ENCODE results near the gene KLHL33. TPM values are rescaled to one million over a fixed set of nuclear protein-coding genes. Genes with fewer than 3 reads are reported as not detected.

The KLHL33 gene
- total and polyA plus RNA-seq, 11 donors: 0.07 to 1.00 (median 0.58) TPM

DNA sequence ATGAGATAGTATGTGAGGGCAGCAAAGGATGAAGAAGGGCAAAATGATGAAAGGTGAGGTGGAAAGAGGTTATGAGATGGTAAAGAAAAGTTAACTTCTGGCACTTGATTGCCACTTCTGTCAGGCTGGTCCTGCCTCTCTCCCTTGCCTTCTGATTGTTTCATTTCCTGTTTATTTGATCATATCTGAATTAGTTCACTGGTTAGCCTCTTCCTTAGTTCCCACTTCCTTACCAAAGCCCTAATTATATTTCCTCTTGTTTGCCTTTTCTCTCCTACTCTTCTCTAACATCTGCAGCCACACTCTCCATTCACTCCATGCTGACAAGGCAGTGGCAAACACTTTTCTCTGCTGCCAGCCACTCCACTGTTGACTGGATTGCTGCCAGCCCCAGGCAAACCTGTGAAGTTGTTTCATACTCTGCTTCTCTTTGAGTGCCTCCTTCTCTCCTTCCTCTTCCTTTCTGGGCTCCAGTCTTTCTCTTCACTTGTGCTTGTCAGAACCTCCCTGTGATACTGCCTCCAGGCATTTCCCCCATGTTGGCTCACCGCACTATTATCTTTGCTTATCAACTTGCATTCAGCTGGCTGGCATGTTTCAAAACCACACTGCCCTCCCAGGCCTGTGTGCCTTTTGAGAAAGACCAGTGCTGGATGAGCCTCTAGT is 41.4 kb upstream of the KLHL33 start:
- DNase-seq (peak in 4 of 5 donors; percentile 35 to 60 (median 50)), ATAC-seq (peak; percentile 64 to 92 (median 84))
- Histone ChIP-seq H3K27ac (peak overlapping the region in 10 of 12 donors; percentile 42 to 87 (median 58)), H3K27me3 (no peaks in the 10 kb centered on the region), H3K9me3 (no peaks in the 10 kb centered on the region), H3K4me1 (peaks cover 0 to 38% (median 18%) of the 10 kb centered on the region in 12 donors), H3K4me3 (peak overlapping the region in 2 of 12 donors; percentile 10 to 17), H3K36me3 (peaks cover 0 to 61% (median 30%) of the 10 kb centered on the region in 9 donors)
- intact Hi-C loops (cut with DNase I): no loop called here
- 13 to 32% (median 22%) methylated on average over 1 of the region's 1 CpG for WGBS, 4 donors
- TF ChIP-seq, protein P1, sequence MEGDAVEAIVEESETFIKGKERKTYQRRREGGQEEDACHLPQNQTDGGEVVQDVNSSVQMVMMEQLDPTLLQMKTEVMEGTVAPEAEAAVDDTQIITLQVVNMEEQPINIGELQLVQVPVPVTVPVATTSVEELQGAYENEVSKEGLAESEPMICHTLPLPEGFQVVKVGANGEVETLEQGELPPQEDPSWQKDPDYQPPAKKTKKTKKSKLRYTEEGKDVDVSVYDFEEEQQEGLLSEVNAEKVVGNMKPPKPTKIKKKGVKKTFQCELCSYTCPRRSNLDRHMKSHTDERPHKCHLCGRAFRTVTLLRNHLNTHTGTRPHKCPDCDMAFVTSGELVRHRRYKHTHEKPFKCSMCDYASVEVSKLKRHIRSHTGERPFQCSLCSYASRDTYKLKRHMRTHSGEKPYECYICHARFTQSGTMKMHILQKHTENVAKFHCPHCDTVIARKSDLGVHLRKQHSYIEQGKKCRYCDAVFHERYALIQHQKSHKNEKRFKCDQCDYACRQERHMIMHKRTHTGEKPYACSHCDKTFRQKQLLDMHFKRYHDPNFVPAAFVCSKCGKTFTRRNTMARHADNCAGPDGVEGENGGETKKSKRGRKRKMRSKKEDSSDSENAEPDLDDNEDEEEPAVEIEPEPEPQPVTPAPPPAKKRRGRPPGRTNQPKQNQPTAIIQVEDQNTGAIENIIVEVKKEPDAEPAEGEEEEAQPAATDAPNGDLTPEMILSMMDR (IDR thresholded peaks at IDR 0.05): no peak
- no peak for TF ChIP-seq POLR2A (IDR thresholded peaks at IDR 0.05)

DNA sequence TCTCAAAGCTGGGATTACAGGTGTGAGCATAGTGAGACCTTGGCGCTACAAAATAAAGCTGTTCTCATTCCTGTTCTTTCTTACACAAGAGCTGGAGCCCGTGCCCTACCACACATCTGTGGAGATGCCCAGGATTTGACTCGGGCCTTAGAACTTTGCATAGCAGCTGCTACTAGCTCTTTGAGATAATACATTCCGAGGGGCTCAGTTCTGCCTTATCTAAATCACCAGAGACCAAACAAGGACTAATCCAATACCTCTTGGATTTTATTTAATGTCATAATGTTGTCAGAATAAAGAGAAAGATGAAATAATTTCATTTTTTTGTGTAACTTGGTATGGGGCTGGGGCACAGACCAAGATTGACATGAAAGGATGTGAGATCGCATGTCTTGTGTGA is 40.8 kb upstream of the KLHL33 start:
- H3K4me1 ChIP-seq: peaks cover 0 to 43% (median 20%) of the 10 kb centered on the region in 12 donors
- ATAC-seq (peak in 1 of 4 donors; percentile 21), DNase-seq (no peak)
- WGBS, 4 donors: 62 to 72% (median 66%) methylated on average over 5 of the region's 5 CpGs
- no peaks in the 10 kb centered on the region for H3K9me3 ChIP-seq
- TF ChIP-seq, protein P1 (IDR thresholded peaks at IDR 0.05): no peak
- TF ChIP-seq POLR2A (IDR thresholded peaks at IDR 0.05): no peak
- no peak overlapping the region for H3K4me3 ChIP-seq
- H3K36me3 ChIP-seq: peaks cover 0 to 66% (median 30%) of the 10 kb centered on the region in 9 donors
- no peaks in the 10 kb centered on the region for H3K27me3 ChIP-seq
- peak overlapping the region in 7 of 12 donors; percentile 46 to 87 (median 59) for H3K27ac ChIP-seq
- intact Hi-C loops (cut with DNase I): no loop called here

DNA sequence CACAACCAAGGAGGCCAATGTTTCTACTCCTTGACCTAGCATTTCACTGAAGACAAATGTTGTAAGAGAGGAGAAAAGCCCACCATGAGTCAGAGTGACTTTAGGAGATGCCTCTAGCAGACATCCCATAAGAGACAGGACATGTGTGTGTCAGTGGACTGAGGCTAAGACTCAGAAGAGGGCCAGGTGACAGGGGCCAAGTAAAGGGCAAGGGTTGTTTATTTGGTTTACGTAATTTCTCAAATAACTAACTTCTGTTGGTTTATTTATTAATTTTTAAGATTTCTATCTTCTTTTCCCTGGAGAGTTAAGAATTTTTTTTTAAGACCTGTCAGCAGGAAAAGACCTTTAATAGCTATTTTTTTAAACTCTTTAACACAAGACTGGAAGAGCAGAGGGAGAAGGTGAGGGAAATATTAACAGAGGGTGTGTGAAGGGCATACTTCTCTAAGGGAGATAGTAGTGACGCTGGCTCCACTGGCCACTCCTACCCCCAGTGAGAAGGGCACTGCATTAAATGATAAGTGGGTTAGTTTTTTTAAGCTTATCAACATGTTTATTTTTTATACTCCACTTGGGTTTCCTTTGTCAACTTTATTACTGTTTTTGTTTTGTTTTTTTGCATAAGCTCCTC is 36.7 kb upstream of the KLHL33 start:
- intact Hi-C loops (cut with DNase I): loop anchor here in 1 of 10 donors (5.0 kb wide), 1 partner anchor 135 kb away; no protein-coding TSS in a partner anchor
- Histone ChIP-seq H3K27me3 (no peaks in the 10 kb centered on the region), H3K4me3 (no peak overlapping the region), H3K36me3 (peaks cover 0 to 57% (median 30%) of the 10 kb centered on the region in 9 donors), H3K27ac (no peak overlapping the region), H3K9me3 (no peaks in the 10 kb centered on the region), H3K4me1 (peaks cover 4 to 55% (median 24%) of the 10 kb centered on the region in 12 donors)
- DNase-seq: no peak
- no peak for ATAC-seq
- TF ChIP-seq, protein P1 (IDR thresholded peaks at IDR 0.05): no peak
- no peak for TF ChIP-seq POLR2A (IDR thresholded peaks at IDR 0.05)
- WGBS, 4 donors: 66 to 70% (median 67%) methylated on average over 2 of the region's 2 CpGs

DNA sequence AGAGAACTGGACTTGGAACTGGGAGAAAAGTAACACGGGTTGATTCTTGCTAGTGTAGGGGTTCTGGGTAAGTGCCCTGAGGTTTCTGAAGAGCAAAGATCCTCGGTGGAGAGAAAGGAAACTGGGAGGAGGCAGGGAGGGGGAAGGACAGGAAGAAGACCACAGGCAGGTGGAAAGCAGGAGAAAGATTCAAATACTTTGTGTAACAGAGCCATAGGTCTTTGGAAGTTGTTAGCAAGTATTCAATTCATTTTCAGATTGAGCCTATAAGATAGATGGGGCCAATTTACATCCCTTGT is 34.6 kb upstream of the KLHL33 start:
- H3K9me3 ChIP-seq: no peaks in the 10 kb centered on the region

More for the DNA sequence above, 34.6 kb upstream of the KLHL33 start:
- Histone ChIP-seq H3K4me1 (peaks cover 0 to 41% (median 13%) of the 10 kb centered on the region in 12 donors), H3K4me3 (peak overlapping the region; percentile 61 to 91 (median 80)), H3K36me3 (peaks cover 0 to 38% (median 20%) of the 10 kb centered on the region in 9 donors), H3K27ac (peak overlapping the region in 10 of 12 donors; percentile 78 to 97 (median 89)), H3K27me3 (no peaks in the 10 kb centered on the region)
- whole genome bisulfite sequencing, 4 donors: 6 to 9% (median 7%) methylated on average over 2 of the region's 2 CpGs
- intact Hi-C loops (cut with DNase I): loop anchor here in 1 of 10 donors (5.0 kb wide), 1 partner anchor 137 kb away; no protein-coding TSS in a partner anchor
- DNase-seq (no peak), ATAC-seq (no peak)
- TF ChIP-seq, protein P1 (IDR thresholded peaks at IDR 0.05): no peak
- no peak for TF ChIP-seq POLR2A (IDR thresholded peaks at IDR 0.05)

Measured in heart left ventricle (tissue), 16 donors.